HepG2 (cell line): ENCODE data around the gene KLHL7. TPM values are rescaled to one million over a fixed set of nuclear protein-coding genes. Genes with fewer than 3 reads are reported as not detected.

Source experiments
- ATAC-seq: fragments of 200-7000 bp; cut with Tn5 transposase; 3 replicates; pipeline ENCODE4 v1.9.1; 2020; ENCODE audit warnings: mild to moderate bottlenecking, moderate library complexity
- BruUV-seq: library from RNA; stranded (reverse); fragments of 400-500 nt; replicated peaks from 2 replicates; lab custom pipeline; 2021; lab: Mats Ljungman, UMichigan
- CTCF ChIA-PET: fragments of 300-600 bp; formaldehyde crosslinking; extraction: SDS; loops from one replicate; lab custom pipeline; 2021; ENCODE audit warnings: low total read pairs, inconsistent platforms, low intra/inter-chr PET ratio; lab: Yijun Ruan, JAX
- POLR2A ChIA-PET: fragments of 350-600 bp; sonication (Branson Sonifier 250); formaldehyde crosslinking; loops from one replicate; lab custom pipeline; 2020; ENCODE audit warnings: antibody characterized with exemption, inconsistent platforms; lab: Yijun Ruan, JAX
- DNase-seq: peaks from one replicate; pipeline ENCODE4 v3.0.0-alpha.2; 2015; ENCODE audit warnings: low spot score
- FAIRE-seq: peaks from 3 replicates; lab custom pipeline; 2011; peaks lifted over from hg19 to GRCh38; lab: Jason Lieb, UNC
- H2AFZ ChIP-seq: one replicate; pipeline ENCODE4 v1.6.1; 2011; ENCODE audit warnings: low read length, inconsistent platforms
- H3K27ac ChIP-seq: fragments of 300-600 bp; 3 replicates; pipeline ENCODE4 v1.8.0; 2011; ENCODE audit warnings: mixed run types, mild to moderate bottlenecking, mixed read lengths, low read length, inconsistent platforms; ENCODE audit not compliant: insufficient read depth; ENCODE audit errors: extremely low read length
- H3K27me3 ChIP-seq, 2 experiments: fragments of 200-600 bp in 1 of 2; 2 replicates in 1 of 2; 3 replicates in 1 of 2; pipeline versions ENCODE4 v1.6.0 to v1.8.0; 2011; ENCODE audit warnings: low read length in 2 of 2, mild to moderate bottlenecking in 2 of 2, moderate library complexity in 2 of 2, inconsistent platforms in 1 of 2; ENCODE audit not compliant: insufficient read depth in 2 of 2, control insufficient read depth in 1 of 2
- H3K36me3 ChIP-seq, 2 experiments: fragments of 200-600 bp in 1 of 2; replicated peaks in 1 of 2; 2 replicates in 1 of 2; 3 replicates in 1 of 2; pipeline versions ENCODE4 v1.5.1 to v1.8.0; 2011; ENCODE audit warnings: low read length in 2 of 2, inconsistent platforms in 1 of 2; ENCODE audit not compliant: insufficient read depth in 2 of 2, control insufficient read depth in 1 of 2
- H3K4me1 ChIP-seq: 2 replicates; pipeline ENCODE4 v1.5.1; 2012; ENCODE audit warnings: low read length, inconsistent platforms; ENCODE audit not compliant: insufficient read depth
- H3K4me2 ChIP-seq: 2 replicates; pipeline ENCODE4 v1.6.0; 2011; ENCODE audit warnings: low read depth, low read length, inconsistent platforms
- H3K4me3 ChIP-seq, 3 experiments: fragments of 200-600 bp in 1 of 3; sonication (generic), shearing (Covaris generic) in 1 of 3; replicated peaks in 1 of 3; 2 replicates each; pipeline ENCODE4 v1.5.1; 2011 to 2016; ENCODE audit warnings: low read length in 3 of 3, inconsistent platforms in 2 of 3, low read depth in 2 of 3, mild to moderate bottlenecking in 2 of 3, control low read depth in 1 of 3, mixed read lengths in 1 of 3; ENCODE audit not compliant: insufficient read depth in 1 of 3
- H3K79me2 ChIP-seq: one replicate; pipeline ENCODE4 v1.6.1; 2011; ENCODE audit warnings: low read length, inconsistent platforms; ENCODE audit not compliant: insufficient read depth
- H3K9ac ChIP-seq: 2 replicates; pipeline ENCODE4 v1.6.0; 2011; ENCODE audit warnings: mild to moderate bottlenecking, low read depth, low read length, inconsistent platforms; ENCODE audit not compliant: insufficient read depth
- H3K9me3 ChIP-seq: 2 replicates; pipeline ENCODE4 v1.5.1; 2012; ENCODE audit warnings: mild to moderate bottlenecking, low read length
- H4K20me1 ChIP-seq: 2 replicates; pipeline ENCODE4 v1.6.0; 2011; ENCODE audit warnings: inconsistent platforms, mild to moderate bottlenecking, low read length, moderate library complexity; ENCODE audit not compliant: insufficient read depth
- AHDC1 ChIP-seq: sonication (generic); formaldehyde crosslinking; IDR thresholded peaks from 2 replicates; pipeline ENCODE4 v1.5.1; 2020; ENCODE audit warnings: mild to moderate bottlenecking, missing genetic modification reagents, borderline replicate concordance
- ARID3A ChIP-seq: IDR thresholded peaks from 2 replicates; pipeline ENCODE4 v1.6.1; 2012; ENCODE audit warnings: low read depth, low read length, improper control_type of control experiment
- MIXL1 ChIP-seq: IDR thresholded peaks from 2 replicates; pipeline ENCODE4 v1.6.1; 2016
- NAIF1 ChIP-seq: sonication (generic); formaldehyde crosslinking; IDR thresholded peaks from 2 replicates; pipeline ENCODE4 v1.5.0; 2020; ENCODE audit warnings: mild to moderate bottlenecking, missing genetic modification reagents, borderline replicate concordance
- PAX8 ChIP-seq: sonication (generic); formaldehyde crosslinking; IDR thresholded peaks from 2 replicates; pipeline ENCODE4 v1.8.0; 2022; ENCODE audit warnings: mild to moderate bottlenecking, missing genetic modification reagents, borderline replicate concordance
- TRIM22 ChIP-seq: fragments of 450-650 bp; IDR thresholded peaks from 2 replicates; pipeline ENCODE4 v1.6.1; 2017
- ZBTB20 ChIP-seq: sonication (generic); formaldehyde crosslinking; IDR thresholded peaks from 2 replicates; pipeline ENCODE4 v1.8.1; 2023; ENCODE audit warnings: missing genetic modification reagents, low read depth, mild to moderate bottlenecking, borderline replicate concordance
- ZC3H4 ChIP-seq: sonication (generic); formaldehyde crosslinking; IDR thresholded peaks from 2 replicates; pipeline ENCODE4 v1.4.0; 2020; ENCODE audit warnings: missing genetic modification reagents, borderline replicate concordance
- ZFYVE20 ChIP-seq: sonication (generic); formaldehyde crosslinking; IDR thresholded peaks from 2 replicates; pipeline ENCODE4 v1.8.0; 2023; ENCODE audit warnings: low read depth, mild to moderate bottlenecking, moderate library complexity, missing genetic modification reagents, borderline replicate concordance
- ZNF101 ChIP-seq: sonication (generic); formaldehyde crosslinking; IDR thresholded peaks from 2 replicates; pipeline ENCODE4 v1.4.0; 2020; ENCODE audit warnings: mild to moderate bottlenecking, low read depth, missing genetic modification reagents, borderline replicate concordance
- ZNF563 ChIP-seq: sonication (generic); formaldehyde crosslinking; IDR thresholded peaks from 2 replicates; pipeline ENCODE4 v1.8.0; 2022; ENCODE audit warnings: mild to moderate bottlenecking, moderate library complexity, missing genetic modification reagents
- WGBS: methylation state at CpG from one replicate; pipeline ENCODE4 v1.1.6; 2017; ENCODE audit warnings: low lambda C conversion rate; 5-methylcytosine and 5-hydroxymethylcytosine counted together
- in situ Hi-C: cut with HindIII; loops from 2 replicates; pipeline ENCODE4 v1.10.0; 2017; ENCODE audit warnings: low pct_unique_long_range_greater_than_20kb; ENCODE audit not compliant: extremely low pct_ligation_motif_present
- intact Hi-C: fragments of 100-400 bp; cut with micrococcal nuclease; formaldehyde crosslinking; loops from one replicate; pipeline ENCODE4 v1.10.0; 2022; ENCODE audit not compliant: unreplicated experiment
- polyA plus RNA-seq, 8 experiments: library from polyadenylated mRNA; depleted of rRNA in 3 of 8; stranded (reverse) in 7 of 8; unstranded in 1 of 8; fragments of >200 nt; fragmentation: Illumina TruSeq in 4 of 8; extraction: Trizol in 4 of 8; gene quantifications; 2 replicates each; pipeline versions ENCODE4 v1.2.1 to v1.2.3, GENCODE V29; 2011 to 2016; ENCODE audit warnings: low read depth in 4 of 8, missing spikeins in 1 of 8, mixed read lengths in 1 of 8; ENCODE audit not compliant: insufficient read depth in 1 of 8
- total RNA-seq, 5 experiments: library from RNA; depleted of rRNA; stranded (reverse); fragments of >200 nt; fragmentation: Illumina TruSeq; extraction: Trizol; gene quantifications; 2 replicates each; pipeline ENCODE4 v1.2.3, GENCODE V29; 2016; ENCODE audit warnings: low read depth in 1 of 5

KLHL7 gene
- total and polyA plus RNA-seq, 2 of the 13 experiments (the other 11 are each of a cell fraction or from before 2014, with no cell fraction given) = 16.2 to 34.4 TPM

- Histone ChIP-seq H3K4me1 (no peaks in the 10 kb centered on the region), H3K4me2 (no peak overlapping the region), H3K79me2 (no peaks in the 10 kb centered on the region), H2AFZ (no peak overlapping the region), H3K9me3 (no peaks in the 10 kb centered on the region), H3K27ac (no peak overlapping the region), H3K36me3 (no peaks in the 10 kb centered on the region), H3K27me3 (no peaks in the 10 kb centered on the region), H3K9ac (no peak overlapping the region), H4K20me1 (no peaks in the 10 kb centered on the region), H3K4me3 (no peak overlapping the region)
- TF ChIP-seq ZFYVE20 (no peak), PAX8 (CRISPR knock-in tag) (no peak), ARID3A (no peak), ZC3H4 (CRISPR knock-in tag) (no peak), TRIM22 (no peak), AHDC1 (CRISPR knock-in tag) (no peak), ZNF563 (no peak), ZNF101 (no peak), ZBTB20 (CRISPR knock-in tag) (no peak), MIXL1 (CRISPR knock-in tag) (no peak), NAIF1 (CRISPR knock-in tag) (no peak)
- 13% methylated on average over 6 of the region's 6 CpGs for WGBS
- ATAC-seq = no peak
- ChIA-PET CTCF (no interaction called here), POLR2A (no interaction called here)
- no peak for FAIRE-seq
- no TSS peak for BruUV-seq
- in situ Hi-C loops = loop anchor here (5.0 to 10.0 kb wide), 3 partner anchors 204 to 501 kb away; partner anchors contain the start of gene IL6
- intact Hi-C loops = loop anchor here (5.0 kb wide), 1 partner anchor 206 kb away; no protein-coding TSS in a partner anchor
- DNase-seq = no peak
Measured at GRCh38 chr7:23058408-23059096, 47.0 kb upstream of the KLHL7 start.
